Breast epithelium (tissue), 4 donors: ENCODE data around the gene CYTH4. TPM values are rescaled to one million over a fixed set of nuclear protein-coding genes. Genes with fewer than 3 reads are reported as not detected.

ENCODE experiments used
- DNase-seq, 2 donors: peaks; one replicate each; pipeline ENCODE4 v3.0.0-alpha.2; 2019; ENCODE audit warnings: low spot score in 2 of 2
- H3K27ac ChIP-seq, 2 donors: fragments of 200-600 bp; sonication (generic) in 1 of 2; one replicate each; pipeline ENCODE4 v1.5.1; 2016 to 2019; ENCODE audit warnings: mild to moderate bottlenecking in 1 of 2
- H3K27me3 ChIP-seq, 2 donors: fragments of 200-600 bp; sonication (generic) in 1 of 2; one replicate each; pipeline versions ENCODE4 v1.5.1 to v1.6.0; 2017 to 2019; ENCODE audit warnings: control low read depth in 1 of 2, mild to moderate bottlenecking in 1 of 2
- H3K36me3 ChIP-seq: fragments of 200-600 bp; one replicate; pipeline ENCODE4 v1.5.1; 2019
- H3K4me1 ChIP-seq, 2 donors: fragments of 200-600 bp; sonication (generic); one replicate each; pipeline ENCODE4 v1.5.1; 2016 to 2019; ENCODE audit warnings: control low read depth in 1 of 2
- H3K4me3 ChIP-seq, 3 donors: fragments of 200-600 bp; sonication (generic); 1 replicate in 2 of 3; 2 replicates in 1 of 3; pipeline ENCODE4 v1.5.1; 2016 to 2019; ENCODE audit warnings: mild to moderate bottlenecking in 3 of 3, moderate library complexity in 2 of 3
- H3K9me3 ChIP-seq, 2 donors: fragments of 200-600 bp; sonication (generic) in 1 of 2; one replicate each; pipeline ENCODE4 v1.5.1; 2016 to 2019; ENCODE audit warnings: control low read depth in 1 of 2
- POLR2A ChIP-seq: fragments of 450-650 bp; IDR thresholded peaks from one replicate; pipeline ENCODE4 v1.6.1; 2016; ENCODE audit warnings: antibody characterized with exemption, mild to moderate bottlenecking, moderate library complexity
- POLR2AphosphoS5 ChIP-seq, 3 donors: sonication (generic); formaldehyde crosslinking; IDR thresholded peaks; one replicate each; pipeline ENCODE4 v1.6.1; 2017; ENCODE audit warnings: antibody characterized with exemption in 3 of 3
- intact Hi-C: fragments of 100-400 bp; cut with DNase I; formaldehyde crosslinking; loops from one replicate; pipeline ENCODE4 v1.15.1; 2023; ENCODE audit warnings: low total_unique reads
- total RNA-seq, 3 donors: library from RNA; depleted of rRNA; stranded (reverse); fragments of >200 nt; gene quantifications; one replicate each; pipeline ENCODE4 v1.1.0, GENCODE V29; 2016
- TF ChIP-seq, protein P1 (sequence below), 3 donors: fragments of 450-650 bp; IDR thresholded peaks; one replicate each; pipeline ENCODE4 v1.5.1; 2016 to 2017; ENCODE audit warnings: antibody characterized with exemption in 3 of 3, mild to moderate bottlenecking in 3 of 3, moderate library complexity in 3 of 3

Gene CYTH4
- total RNA-seq, 3 donors from 2014 or later: 6.9 to 25.1 (median 10.5) TPM

DNA sequence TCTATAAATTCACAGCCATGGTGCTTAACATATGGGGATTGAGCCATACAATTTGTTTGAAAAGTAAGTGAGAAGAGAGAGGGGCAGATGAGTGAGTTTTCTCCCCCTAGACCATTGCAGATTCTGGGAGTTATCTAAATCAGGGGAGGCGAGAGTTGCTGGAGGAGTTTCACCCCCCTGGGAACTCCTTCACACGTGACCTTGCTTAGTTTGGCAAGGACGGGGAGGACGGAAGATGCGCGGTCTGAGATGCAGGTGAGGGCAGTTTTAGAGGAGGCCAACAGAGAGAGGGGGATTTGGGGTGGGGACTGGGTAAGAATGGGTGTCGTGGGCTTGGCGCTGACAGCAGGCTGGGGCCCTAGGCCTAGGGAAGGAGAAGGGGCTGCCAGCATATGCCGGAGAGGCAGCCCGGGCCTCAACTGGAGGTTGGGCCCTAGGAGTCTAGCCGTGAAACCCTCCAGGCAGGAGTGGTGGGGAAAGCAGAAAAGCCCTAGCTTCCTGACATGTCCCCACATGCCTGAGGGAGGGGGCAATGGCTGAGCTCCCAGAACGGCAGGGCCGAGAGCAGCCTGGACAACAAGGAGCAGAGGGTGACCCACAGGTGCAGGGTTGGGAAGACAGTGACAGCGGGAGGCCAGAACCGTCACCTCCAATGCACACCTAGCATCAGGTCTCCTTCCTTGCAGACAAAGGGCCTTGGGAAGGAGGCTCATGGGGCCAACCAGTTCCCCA, 81.1 kb downstream of the CYTH4 start:
- DNase-seq: no peak
- TF ChIP-seq, protein P1, sequence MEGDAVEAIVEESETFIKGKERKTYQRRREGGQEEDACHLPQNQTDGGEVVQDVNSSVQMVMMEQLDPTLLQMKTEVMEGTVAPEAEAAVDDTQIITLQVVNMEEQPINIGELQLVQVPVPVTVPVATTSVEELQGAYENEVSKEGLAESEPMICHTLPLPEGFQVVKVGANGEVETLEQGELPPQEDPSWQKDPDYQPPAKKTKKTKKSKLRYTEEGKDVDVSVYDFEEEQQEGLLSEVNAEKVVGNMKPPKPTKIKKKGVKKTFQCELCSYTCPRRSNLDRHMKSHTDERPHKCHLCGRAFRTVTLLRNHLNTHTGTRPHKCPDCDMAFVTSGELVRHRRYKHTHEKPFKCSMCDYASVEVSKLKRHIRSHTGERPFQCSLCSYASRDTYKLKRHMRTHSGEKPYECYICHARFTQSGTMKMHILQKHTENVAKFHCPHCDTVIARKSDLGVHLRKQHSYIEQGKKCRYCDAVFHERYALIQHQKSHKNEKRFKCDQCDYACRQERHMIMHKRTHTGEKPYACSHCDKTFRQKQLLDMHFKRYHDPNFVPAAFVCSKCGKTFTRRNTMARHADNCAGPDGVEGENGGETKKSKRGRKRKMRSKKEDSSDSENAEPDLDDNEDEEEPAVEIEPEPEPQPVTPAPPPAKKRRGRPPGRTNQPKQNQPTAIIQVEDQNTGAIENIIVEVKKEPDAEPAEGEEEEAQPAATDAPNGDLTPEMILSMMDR (IDR thresholded peaks at IDR 0.05): no peak
- TF ChIP-seq POLR2A: no peak
- no peak for TF ChIP-seq POLR2AphosphoS5 (IDR thresholded peaks at IDR 0.05)
- H3K4me1 ChIP-seq: no peaks in the 10 kb centered on the region
- no peaks in the 10 kb centered on the region for H3K27me3 ChIP-seq
- intact Hi-C loops: loop anchor here (1.0 kb wide), 1 partner anchor 10 kb away; no protein-coding TSS in a partner anchor
- no peaks in the 10 kb centered on the region for H3K36me3 ChIP-seq
- no peak overlapping the region for H3K27ac ChIP-seq
- H3K4me3 ChIP-seq: no peak overlapping the region
- no peaks in the 10 kb centered on the region for H3K9me3 ChIP-seq

Other genes with a start within 250 kb of the CYTH4 start
- gene KCTD17, start 230.8 kb upstream of the CYTH4 start, total RNA-seq: 10 to 100 TPM in 2 of 3 donors, 1 to 10 TPM in 1; 8.2 to 17.4 (median 11.1) TPM
- gene TMPRSS6, start 172.8 kb upstream of the CYTH4 start, total RNA-seq: under 1 TPM in 1 of 3 donors, not detected in 2; 0.88 TPM
- 1 to 10 TPM in 1 of 3 donors, under 1 TPM in 2; 0.15 to 1.3 (median 0.98) TPM for gene IL2RB, start 132.6 kb upstream of the CYTH4 start, total RNA-seq
- gene C1QTNF6, start 94.3 kb upstream of the CYTH4 start, total RNA-seq: 1 to 10 TPM; 2.2 to 3.6 (median 3.5) TPM
- gene SSTR3, start 70.0 kb upstream of the CYTH4 start, total RNA-seq: not detected
- 10 to 100 TPM; 10.5 to 12.0 (median 11.5) TPM for gene RAC2, start 38.2 kb upstream of the CYTH4 start, total RNA-seq
- gene ELFN2, start 145.0 kb downstream of the CYTH4 start, total RNA-seq: not detected
- 10 to 100 TPM in 2 of 3 donors, 1 to 10 TPM in 1; 9.4 to 20.6 (median 17.8) TPM for gene MFNG, start 203.9 kb downstream of the CYTH4 start, total RNA-seq
- gene CARD10, start 236.9 kb downstream of the CYTH4 start, total RNA-seq: 10 to 100 TPM in 2 of 3 donors, 1 to 10 TPM in 1; 2.9 to 12.1 (median 10.2) TPM